CD14-positive monocyte (primary cell): ENCODE measurements around the gene N4BP2. TPM values are rescaled to one million over a fixed set of nuclear protein-coding genes. Genes with fewer than 3 reads are reported as not detected.
A peak's percentile ranks its signal among the peaks of the same experiment; 100 is the strongest.

Experiments used
- DNase-seq, 3 donors: peaks; one replicate each; pipeline ENCODE4 v3.0.0-alpha.2; 2011 to 2022
- H2AFZ ChIP-seq: 2 replicates; pipeline ENCODE4 v1.6.0; 2012; ENCODE audit warnings: mild to moderate bottlenecking, low read depth, low read length, inconsistent platforms; ENCODE audit not compliant: insufficient read depth, poor library complexity, severe bottlenecking
- H3K27ac ChIP-seq, 2 donors: 1 replicate in 1 of 2; 2 replicates in 1 of 2; pipeline ENCODE4 v1.5.1; 2012 to 2013; ENCODE audit warnings: low read length in 2 of 2, control low read depth in 1 of 2, inconsistent platforms in 1 of 2, low read depth in 1 of 2, mild to moderate bottlenecking in 1 of 2
- H3K27me3 ChIP-seq, 2 donors: one replicate each; pipeline versions ENCODE4 v1.6.0 to v1.6.1; 2011 to 2013; ENCODE audit warnings: low read length in 2 of 2; ENCODE audit not compliant: control insufficient read depth in 2 of 2, insufficient read depth in 2 of 2
- H3K36me3 ChIP-seq, 2 donors: replicated peaks in 1 of 2; 1 replicate in 1 of 2; 2 replicates in 1 of 2; pipeline versions ENCODE4 v1.5.1 to v1.6.1; 2012 to 2013; ENCODE audit warnings: low read length in 2 of 2, control low read depth in 1 of 2, inconsistent platforms in 1 of 2, mild to moderate bottlenecking in 1 of 2; ENCODE audit not compliant: insufficient read depth in 2 of 2, control insufficient read depth in 1 of 2
- H3K4me1 ChIP-seq, 2 donors: 1 replicate in 1 of 2; 2 replicates in 1 of 2; pipeline versions ENCODE4 v1.5.1 to v1.6.1; 2012 to 2013; ENCODE audit warnings: low read length in 2 of 2, control low read depth in 1 of 2, inconsistent platforms in 1 of 2, mild to moderate bottlenecking in 1 of 2, moderate library complexity in 1 of 2; ENCODE audit not compliant: insufficient read depth in 2 of 2, control insufficient read depth in 1 of 2
- H3K4me2 ChIP-seq: replicated peaks from 2 replicates; pipeline ENCODE3; 2012; ENCODE audit warnings: low read length, moderate library complexity, mild to moderate bottlenecking; ENCODE audit not compliant: poor library complexity, severe bottlenecking; ENCODE audit errors: extremely low read depth
- H3K4me3 ChIP-seq, 3 experiments: fragments of 200-600 bp in 1 of 3; sonication (generic) in 1 of 3; replicated peaks in 1 of 3; 1 replicate in 2 of 3; 2 replicates in 1 of 3; pipeline ENCODE4 v1.5.1; 2011 to 2013; ENCODE audit warnings: low read length in 3 of 3, mild to moderate bottlenecking in 3 of 3, control low read depth in 2 of 3, low read depth in 2 of 3, inconsistent platforms in 1 of 3, moderate library complexity in 1 of 3
- H3K79me2 ChIP-seq: 2 replicates; pipeline ENCODE4 v1.6.0; 2012; ENCODE audit warnings: mild to moderate bottlenecking, control low read depth, inconsistent platforms, low read length, moderate library complexity; ENCODE audit not compliant: insufficient read depth
- H3K9ac ChIP-seq: 2 replicates; pipeline ENCODE4 v1.6.0; 2017; ENCODE audit warnings: low read length, mild to moderate bottlenecking; ENCODE audit not compliant: insufficient read depth, poor library complexity, severe bottlenecking
- H3K9me3 ChIP-seq, 2 donors: replicated peaks in 1 of 2; 1 replicate in 1 of 2; 2 replicates in 1 of 2; pipeline versions ENCODE4 v1.5.1 to v1.6.1; 2012 to 2013; ENCODE audit warnings: low read length in 2 of 2, control low read depth in 1 of 2; ENCODE audit not compliant: control insufficient read depth in 1 of 2, insufficient read depth in 1 of 2
- H4K20me1 ChIP-seq: 2 replicates; pipeline ENCODE4 v1.6.0; 2012; ENCODE audit warnings: mild to moderate bottlenecking, low read length, control low read depth, moderate library complexity; ENCODE audit not compliant: insufficient read depth
- H3K27ac Mint-ChIP-seq, 7 donors: one replicate each; pipeline ENCODE4 v1.8.0; 2020; ENCODE audit warnings: mild to moderate bottlenecking in 7 of 7, mixed read lengths in 7 of 7, moderate library complexity in 6 of 7, inconsistent platforms in 2 of 7
- H3K27me3 Mint-ChIP-seq, 3 donors: one replicate each; pipeline ENCODE4 v1.8.0; 2021 to 2022; ENCODE audit warnings: low read depth in 3 of 3, mild to moderate bottlenecking in 3 of 3, mixed read lengths in 3 of 3, moderate library complexity in 3 of 3, inconsistent platforms in 1 of 3
- H3K36me3 Mint-ChIP-seq, 2 donors: one replicate each; pipeline ENCODE4 v1.8.0; 2020; ENCODE audit warnings: mixed read lengths in 2 of 2, inconsistent platforms in 1 of 2, mild to moderate bottlenecking in 1 of 2
- H3K4me1 Mint-ChIP-seq: one replicate; pipeline ENCODE4 v1.8.0; 2020; ENCODE audit warnings: mild to moderate bottlenecking, mixed read lengths
- H3K4me3 Mint-ChIP-seq, 2 donors: one replicate each; pipeline ENCODE4 v1.8.0; 2020; ENCODE audit warnings: mild to moderate bottlenecking in 2 of 2, mixed read lengths in 2 of 2, moderate library complexity in 1 of 2
- H3K9me3 Mint-ChIP-seq, 7 donors: one replicate each; pipeline ENCODE4 v1.8.0; 2020 to 2022; ENCODE audit warnings: mixed read lengths in 7 of 7, mild to moderate bottlenecking in 6 of 7, moderate library complexity in 6 of 7, inconsistent platforms in 2 of 7
- CTCF ChIP-seq: fragments of 200-600 bp; IDR thresholded peaks from one replicate; pipeline ENCODE4 v1.8.0; 2022; ENCODE audit warnings: antibody characterized with exemption, mild to moderate bottlenecking
- WGBS: methylation state at CpG from one replicate; pipeline ENCODE4 v1.1.5; 2013; ENCODE audit warnings: missing lambda C conversion rate; ENCODE audit not compliant: insufficient coverage; 5-methylcytosine and 5-hydroxymethylcytosine counted together
- intact Hi-C, 2 donors: fragments of 100-400 bp; cut with micrococcal nuclease; formaldehyde crosslinking; loops; one replicate each; pipeline versions ENCODE4 v1.15.0 to v1.15.1; 2023
- polyA plus RNA-seq, 3 donors: library from polyadenylated mRNA; depleted of rRNA in 1 of 3; unstranded in 2 of 3; stranded (reverse) in 1 of 3; fragments of 300-500 nt in 2 of 3; fragments of >200 nt in 1 of 3; fragmentation: Illumina TruSeq in 2 of 3; gene quantifications; 1 replicate in 2 of 3; 2 replicates in 1 of 3; pipeline ENCODE4 v1.2.3, GENCODE V29; 2012 to 2021

The N4BP2 gene
- polyA plus RNA-seq, 3 donors = 3.1 to 8.3 (median 4.8) TPM

GRCh38 chr4:40055863-40056715, 561 bp upstream of the N4BP2 start:
- no peak for TF ChIP-seq CTCF
- Histone ChIP-seq H3K36me3 (no peaks in the 10 kb centered on the region), H4K20me1 (no peaks in the 10 kb centered on the region), H3K27ac (peak overlapping the region; percentile 95 to 98), H2AFZ (peak overlapping the region; percentile 94), H3K4me1 (peaks cover 23 to 36% of the 10 kb centered on the region in 2 donors), H3K79me2 (peaks cover 36% of the 10 kb centered on the region), H3K27me3 (peaks cover 0 to 7% of the 10 kb centered on the region in 2 donors), H3K4me2 (peak overlapping the region; percentile 92), H3K9me3 (no peaks in the 10 kb centered on the region), H3K4me3 (peak overlapping the region; percentile 80 to 92 (median 88)), H3K9ac (peak overlapping the region; percentile 97)
- intact Hi-C loops = loop anchor here (5.0 to 10.0 kb wide), 6 partner anchors 66 to 669 kb away; partner anchors contain the start of genes RBM47 (in 1 of the 2) and UBE2K (in 1 of the 2)
- Mint-ChIP-seq H3K36me3 (peaks cover 7 to 8% of the 10 kb centered on the region in 2 donors), H3K9me3 (peaks cover 0 to 4% (median 0%) of the 10 kb centered on the region in 7 donors), H3K27ac (peak overlapping the region; percentile 96 to 100 (median 98)), H3K4me1 (peaks cover 29% of the 10 kb centered on the region), H3K27me3 (peaks cover under 1 to 14% (median 7%) of the 10 kb centered on the region in 3 donors), H3K4me3 (peak overlapping the region; percentile 95)
- peak; percentile 18 to 33 (median 27) for DNase-seq
- under 1% methylated on average over 77 of the region's 86 CpGs for WGBS

GRCh38 chr4:40057586-40058091, 989 bp downstream of the N4BP2 start:
- Histone ChIP-seq H3K9ac (peak overlapping the region; percentile 97), H2AFZ (peak overlapping the region; percentile 94), H3K9me3 (no peaks in the 10 kb centered on the region), H3K79me2 (peaks cover 48% of the 10 kb centered on the region), H4K20me1 (no peaks in the 10 kb centered on the region), H3K4me2 (peak overlapping the region; percentile 92), H3K36me3 (no peaks in the 10 kb centered on the region), H3K4me3 (peak overlapping the region; percentile 80 to 92 (median 88)), H3K27me3 (no peaks in the 10 kb centered on the region), H3K4me1 (peaks cover 23 to 36% of the 10 kb centered on the region in 2 donors), H3K27ac (peak overlapping the region; percentile 95 to 98)
- peak; percentile 80 to 90 (median 87) for DNase-seq
- Mint-ChIP-seq H3K27me3 (peaks cover 0 to 5% (median 2%) of the 10 kb centered on the region in 3 donors), H3K27ac (peak overlapping the region; percentile 97 to 100 (median 98)), H3K9me3 (no peaks in the 10 kb centered on the region), H3K36me3 (peaks cover 7 to 12% of the 10 kb centered on the region in 2 donors), H3K4me1 (peaks cover 29% of the 10 kb centered on the region), H3K4me3 (peak overlapping the region; percentile 95 to 97)
- 0% methylated on average over 12 of the region's 13 CpGs for WGBS
- intact Hi-C loops = loop anchor here (5.0 to 10.0 kb wide), 6 partner anchors 65 to 667 kb away; partner anchors contain the start of genes RBM47 (in 1 of the 2) and UBE2K (in 1 of the 2)
- TF ChIP-seq CTCF = no peak
